NCI-H524 (cell line): Measurements from ENCODE around the gene KCNIP1.

ENCODE experiments used
- DNase-seq, 2 experiments: peaks; one replicate each; lab custom pipeline; 2025; lab: John Stamatoyannopoulos, UW

Gene KCNIP1

DNA sequence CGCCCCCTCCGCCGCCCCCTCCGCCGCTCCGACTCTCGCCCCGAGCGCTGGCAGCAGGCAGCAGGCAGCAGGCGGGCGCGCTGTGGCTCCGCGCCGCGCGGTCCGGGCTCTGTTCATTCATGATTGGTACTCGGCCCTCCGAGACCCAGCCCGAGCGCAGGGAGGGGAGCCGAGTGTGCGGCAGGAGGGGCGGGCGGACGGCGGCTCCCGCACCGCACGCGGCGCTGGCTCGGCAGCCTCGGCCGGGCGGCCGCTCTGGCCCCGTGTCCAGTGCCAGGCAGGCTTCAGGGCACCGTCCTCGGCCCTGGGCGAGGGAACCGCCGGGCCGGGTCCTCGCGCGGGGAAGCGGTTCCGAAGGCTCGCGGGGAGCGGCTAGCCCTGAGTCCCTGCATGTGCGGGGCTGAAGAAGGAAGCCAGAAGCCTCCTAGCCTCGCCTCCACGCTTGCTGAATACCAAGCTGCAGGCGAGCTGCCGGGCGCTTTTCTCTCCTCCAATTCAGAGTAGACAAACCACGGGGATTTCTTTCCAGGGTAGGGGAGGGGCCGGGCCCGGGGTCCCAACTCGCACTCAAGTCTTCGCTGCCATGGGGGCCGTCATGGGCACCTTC is at the start of gene KCNIP1:
Gene KCNIP1, plus strand, starts transcription at position 31 of the 607 bp plus-strand sequence.
- DNase-seq, result peak; percentile 14 to 33

DNA sequence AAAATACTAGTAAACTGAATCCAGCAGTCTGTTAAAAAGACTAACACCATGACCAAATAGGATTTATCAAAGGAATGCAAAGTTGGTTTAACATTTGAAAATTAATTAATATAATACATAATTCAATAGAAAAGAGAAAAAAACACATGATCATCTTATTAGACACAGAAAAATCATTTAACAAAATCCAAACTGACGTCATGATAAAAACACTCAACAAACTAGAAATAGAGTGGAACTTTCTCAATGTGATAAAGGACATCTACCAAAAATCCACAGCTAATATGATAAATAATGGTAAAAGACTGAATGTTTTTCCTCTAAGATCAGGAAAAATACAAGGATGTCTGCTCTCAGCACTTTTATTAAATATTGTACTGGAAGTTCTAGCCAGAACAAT is 40.4 kb upstream of the KCNIP1 start:
- no peak for DNase-seq

DNA sequence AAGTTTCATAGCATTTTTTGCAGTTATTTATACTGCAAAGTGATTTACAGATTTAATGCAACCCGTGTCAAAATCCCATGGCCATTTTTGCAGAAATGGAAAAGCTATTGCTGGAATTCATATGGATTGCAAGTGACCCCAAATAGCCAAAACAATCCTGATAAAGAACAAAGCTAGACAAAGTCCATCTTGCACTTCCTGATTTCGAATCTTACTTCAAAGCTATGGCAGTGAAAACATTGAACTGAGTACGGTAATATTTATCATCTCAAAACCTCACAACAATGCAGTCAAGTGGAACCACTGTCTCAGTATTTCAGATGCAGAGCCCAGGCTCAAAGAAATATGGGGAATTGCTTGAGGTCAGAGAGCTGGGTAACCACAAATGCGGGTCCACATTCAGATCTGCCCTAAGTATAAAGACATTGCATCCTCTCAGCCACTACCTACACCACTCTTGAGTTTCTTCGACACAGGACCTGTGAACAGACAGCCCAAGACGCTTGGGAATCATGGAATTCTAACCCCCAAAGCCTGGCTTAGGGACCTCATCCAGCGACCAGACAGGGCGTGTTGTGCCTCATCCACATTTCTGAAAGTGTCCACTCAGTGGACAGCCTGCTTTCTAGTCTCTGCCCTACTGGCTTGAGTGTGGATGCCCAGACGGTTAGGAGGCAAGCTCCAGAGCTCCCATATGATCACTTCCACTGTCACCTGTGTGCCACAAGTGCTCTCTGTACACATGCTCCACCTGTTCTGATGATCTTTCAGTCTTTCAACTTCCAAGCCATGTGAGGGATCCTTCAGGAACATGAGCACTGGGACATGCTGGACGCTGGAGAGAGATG is 39.3 kb upstream of the KCNIP1 start:
- no peak for DNase-seq

DNA sequence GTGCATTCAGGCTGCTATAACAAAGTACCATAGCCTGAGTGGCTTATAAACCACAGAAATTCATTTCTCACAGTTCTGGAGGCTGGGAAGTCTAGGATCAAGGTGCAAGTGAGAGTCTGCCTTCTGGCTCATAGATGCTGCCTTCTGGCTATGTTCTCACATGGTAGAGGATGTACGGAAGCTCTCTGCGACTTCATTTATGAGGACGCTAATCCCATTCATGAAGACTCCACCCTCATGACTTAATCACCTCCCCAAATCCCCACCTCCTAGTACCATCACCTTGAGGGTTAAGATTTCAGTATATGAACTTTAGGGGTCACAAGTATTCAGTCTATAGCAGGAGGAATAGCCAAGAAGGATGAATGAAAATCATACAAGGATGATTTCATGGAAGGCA is 37.3 kb upstream of the KCNIP1 start:
- peak in 1 of 2 experiments; percentile 19 for DNase-seq

DNA sequence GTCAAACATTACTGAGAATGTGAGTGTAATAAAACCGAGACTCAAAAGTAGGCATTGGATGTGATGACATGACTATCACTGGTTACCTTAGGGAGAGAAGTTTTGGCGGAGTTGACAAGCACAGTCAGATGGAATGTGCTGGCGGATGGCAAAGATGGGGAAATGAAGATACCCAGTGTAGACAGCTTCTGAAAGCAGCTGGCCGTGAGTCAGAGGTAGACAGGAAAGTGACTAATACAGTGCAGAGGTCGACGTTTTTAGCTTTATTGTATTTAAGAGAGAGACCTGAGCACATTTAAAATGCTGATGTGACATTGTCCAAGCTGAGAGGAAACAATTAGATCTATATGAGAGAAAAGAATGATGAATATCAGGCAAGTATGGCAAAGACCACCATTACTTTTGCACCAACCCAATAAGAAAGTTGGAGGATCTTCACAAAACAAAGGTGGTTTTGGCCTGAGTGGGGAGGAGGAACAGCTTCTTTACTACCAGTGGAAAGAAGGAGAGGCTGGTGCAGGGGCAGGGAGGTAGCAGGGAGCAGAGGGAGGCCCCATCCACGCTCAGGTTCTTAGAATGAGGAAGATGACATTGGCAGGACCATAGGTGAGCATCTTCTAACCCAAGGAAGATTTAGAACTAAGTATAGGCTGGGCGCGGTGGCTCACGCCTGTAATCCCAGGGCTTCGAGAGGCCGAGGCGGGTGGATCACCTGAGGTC is 36.7 kb upstream of the KCNIP1 start:
- DNase-seq, result no peak

DNA sequence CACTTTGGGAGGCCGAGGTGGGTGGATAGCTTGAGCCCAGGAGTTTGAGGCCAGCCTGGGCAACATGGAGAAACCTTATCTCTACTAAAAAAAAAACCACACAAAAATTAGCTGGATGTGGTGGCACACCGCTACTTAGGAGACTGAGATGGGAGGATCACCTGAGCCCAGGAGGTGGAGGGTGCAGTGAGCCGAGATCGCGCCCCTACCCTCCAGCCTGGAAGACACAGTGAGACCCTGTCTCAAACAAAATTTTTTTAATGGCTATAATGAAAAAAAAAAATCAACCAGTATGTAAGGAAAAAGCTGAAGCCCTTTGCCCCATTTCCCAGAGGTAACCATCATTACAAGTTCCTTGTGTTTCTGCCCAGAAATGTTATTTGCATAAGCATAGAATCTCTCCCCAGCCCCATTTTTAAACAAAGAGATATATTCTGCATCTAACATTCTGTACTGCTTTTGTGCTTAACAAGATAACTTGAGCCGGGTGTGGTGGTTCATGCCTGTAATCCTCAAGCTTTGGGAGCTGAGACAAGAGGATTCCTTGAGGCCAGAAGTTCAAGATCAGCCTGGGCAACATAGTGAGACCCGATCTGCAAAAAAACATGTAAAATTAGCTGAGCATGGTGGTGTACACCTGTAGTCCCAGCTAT is 35.1 kb upstream of the KCNIP1 start:
- DNase-seq, result no peak

DNA sequence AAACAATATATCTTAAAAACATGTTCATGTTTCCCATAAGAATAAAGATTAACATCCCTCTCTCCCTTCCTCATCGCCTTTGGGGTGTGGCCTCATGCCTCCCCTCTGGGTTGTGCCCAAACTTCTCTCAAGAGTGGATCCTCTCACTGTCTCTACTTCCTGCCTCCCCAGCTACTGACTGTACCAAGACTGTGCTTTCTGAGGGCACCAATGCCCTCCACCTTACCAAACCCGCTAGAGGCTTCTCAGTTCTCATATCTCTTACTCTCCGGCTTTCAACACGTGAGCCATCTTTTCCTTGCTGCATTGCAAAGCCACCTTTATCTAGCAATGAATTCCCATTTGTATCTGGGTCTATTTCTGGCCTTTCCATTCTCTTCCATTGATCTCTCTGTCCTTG is 34.4 kb upstream of the KCNIP1 start:
- DNase-seq, result no peak

DNA sequence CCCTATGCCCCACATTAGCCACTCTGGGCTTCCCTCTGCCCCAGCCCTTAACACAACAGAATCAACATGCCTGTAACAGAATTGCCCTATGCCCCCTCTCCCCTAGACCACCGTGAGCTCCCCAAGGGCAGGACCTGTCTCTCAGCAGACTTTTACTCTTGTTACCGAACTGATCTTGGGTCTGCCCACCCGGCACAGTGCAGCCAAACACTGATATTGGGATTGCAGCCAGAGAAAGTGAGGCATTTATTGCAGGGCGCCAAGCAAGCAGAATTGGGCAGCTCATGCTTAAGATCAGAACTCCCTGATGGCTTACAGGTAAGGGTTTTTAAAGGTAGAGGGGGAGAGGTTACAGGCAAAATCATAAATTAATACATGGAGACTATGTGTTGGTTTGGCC is 33.5 kb upstream of the KCNIP1 start:
- DNase-seq, result no peak

DNA sequence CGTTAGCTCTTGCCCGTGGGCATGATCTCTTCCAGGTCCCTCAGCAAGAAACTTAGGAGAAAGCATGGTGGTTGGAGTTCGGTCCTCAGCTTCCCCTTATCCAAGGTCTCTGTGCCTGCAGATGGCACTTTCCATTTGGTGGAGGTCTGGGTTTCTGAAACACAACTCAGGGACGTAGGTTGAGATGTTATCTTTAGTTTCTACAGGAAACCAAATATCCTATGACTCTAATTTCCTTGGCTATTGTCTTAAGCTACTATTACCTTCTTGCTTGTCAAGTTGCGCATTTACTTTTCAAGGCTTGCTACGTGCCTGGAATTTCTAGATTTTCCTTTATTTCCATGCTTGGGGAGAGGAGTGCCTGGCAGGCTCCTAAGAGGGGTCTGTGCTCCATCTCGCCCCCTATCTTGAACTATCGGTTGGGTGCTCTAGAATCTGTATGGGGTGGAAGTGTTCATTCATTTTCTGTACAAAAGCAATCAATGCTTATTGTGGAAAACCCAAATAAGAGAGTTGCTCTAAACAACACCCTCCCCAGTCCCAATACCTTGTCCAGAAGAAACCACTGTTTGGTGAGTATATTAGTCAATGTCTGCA is 32.9 kb upstream of the KCNIP1 start:
- DNase-seq, result no peak

DNA sequence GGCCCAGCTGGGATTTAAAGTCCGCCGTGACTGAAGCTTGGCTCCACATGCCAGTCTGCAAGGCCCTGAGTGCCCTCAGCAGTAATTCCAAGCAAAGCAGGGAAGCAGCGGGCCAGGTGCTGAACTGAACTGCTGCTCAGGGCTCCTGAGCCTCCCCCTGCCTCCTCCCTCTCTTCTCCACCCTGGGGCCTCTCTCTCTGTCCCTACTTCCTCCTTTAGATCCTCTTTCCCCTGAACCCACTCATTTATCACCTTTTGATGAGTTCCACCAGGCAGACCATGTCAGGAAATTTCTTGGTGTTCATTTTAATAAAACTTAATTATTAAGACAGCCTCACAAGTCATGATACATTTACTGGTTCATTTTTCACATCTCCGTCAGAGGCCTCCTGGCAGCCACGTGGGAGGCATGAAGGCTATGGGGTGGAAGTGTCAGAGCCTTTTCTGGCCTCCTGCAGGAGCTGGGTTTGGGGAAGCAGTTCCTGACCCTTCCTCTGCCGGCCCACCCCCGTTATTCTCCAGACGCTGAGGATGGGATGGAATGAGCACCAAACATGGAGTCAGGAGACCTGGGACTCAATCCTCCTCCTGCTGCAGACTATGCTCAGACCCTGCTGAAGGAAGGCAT is 32.2 kb upstream of the KCNIP1 start:
- no peak for DNase-seq

DNA sequence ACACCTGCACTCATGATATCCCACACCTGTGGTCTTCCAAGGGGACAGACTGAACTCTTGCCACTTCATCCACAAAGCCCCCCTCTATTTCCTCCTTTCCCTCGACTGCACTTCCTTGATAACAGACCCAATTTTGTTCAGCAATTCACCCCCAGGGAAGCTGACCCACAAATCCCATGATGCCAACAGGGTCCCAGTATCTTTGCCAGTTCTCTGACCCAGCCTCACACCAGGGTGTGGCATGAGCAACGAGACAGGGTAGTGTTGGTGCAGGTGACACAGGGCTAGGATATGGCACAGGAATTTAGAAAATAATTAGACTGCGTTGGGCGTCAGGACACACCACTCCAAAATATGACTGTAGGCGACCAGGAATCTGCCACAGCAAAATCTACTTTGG is 30.2 kb upstream of the KCNIP1 start:
- DNase-seq, result no peak

DNA sequence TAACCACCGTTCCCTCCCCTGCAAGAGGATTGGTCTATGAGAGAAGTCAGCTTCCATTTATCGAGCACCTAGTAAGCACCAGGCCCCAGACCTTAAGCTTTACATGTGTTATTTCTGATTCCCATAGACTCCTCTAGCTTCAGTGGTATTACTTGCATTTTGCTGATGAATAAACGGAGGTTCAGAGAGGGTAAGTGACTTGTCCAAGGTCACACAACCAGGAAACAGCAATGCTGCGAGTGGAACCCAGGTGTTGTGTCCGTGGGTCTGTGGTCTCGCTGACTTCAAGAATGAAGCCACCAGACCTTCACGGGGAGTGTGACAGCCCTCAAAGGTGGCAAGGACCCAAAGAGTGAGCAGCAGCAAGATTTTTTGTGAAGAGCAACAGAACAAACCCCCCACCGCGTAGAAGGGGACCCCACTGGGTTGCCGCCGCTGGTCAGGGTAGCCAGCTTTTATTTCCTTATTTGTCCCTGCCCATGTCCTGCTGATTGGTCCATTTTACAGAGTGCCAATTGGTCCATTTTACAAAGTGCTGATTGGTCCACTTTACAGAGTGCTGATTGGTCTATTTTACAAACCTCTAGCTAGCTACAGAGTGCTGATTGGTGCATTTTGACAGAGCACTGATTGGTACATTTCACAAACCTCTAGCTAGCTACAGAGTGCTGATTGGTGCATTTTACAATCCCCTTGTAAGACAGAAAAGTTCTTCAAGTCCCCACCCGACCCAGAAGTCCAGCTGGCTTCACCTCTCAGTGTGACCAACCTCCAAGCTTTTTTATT is 29.1 kb upstream of the KCNIP1 start:
- DNase-seq, result no peak

DNA sequence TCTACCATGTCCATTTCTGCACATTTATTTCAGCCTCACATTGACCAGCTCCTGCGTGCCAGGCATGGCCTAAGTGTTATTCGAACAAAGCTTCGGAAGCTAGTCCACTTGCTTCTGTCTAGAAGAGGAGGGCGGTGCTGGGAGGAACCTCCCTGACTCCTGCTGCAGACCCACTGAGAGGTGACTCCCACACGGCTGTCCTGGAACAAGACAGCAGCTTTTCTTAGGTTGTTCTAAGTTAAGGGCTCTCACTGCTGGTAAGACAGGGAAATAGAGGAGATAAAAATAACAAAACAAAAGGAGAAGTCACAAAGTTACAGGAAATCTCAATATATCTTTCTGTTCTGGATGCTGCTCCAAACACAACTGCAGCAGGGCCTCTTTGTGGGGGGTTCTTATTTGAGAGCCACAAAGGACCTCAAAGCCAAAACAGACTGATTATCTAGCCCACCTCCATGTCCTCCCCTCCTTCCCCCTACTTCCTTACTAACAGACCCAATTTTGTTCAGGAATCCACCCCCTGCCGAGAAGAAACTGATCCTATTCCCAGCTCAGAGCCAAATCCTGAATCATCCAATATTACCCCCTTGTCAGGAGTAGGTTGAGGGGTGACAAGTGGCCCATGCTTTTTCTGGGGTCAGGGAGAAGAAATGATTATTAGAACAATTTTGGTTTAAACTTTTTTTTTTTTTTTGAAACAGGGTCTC is 28.4 kb upstream of the KCNIP1 start:
- DNase-seq, result no peak

DNA sequence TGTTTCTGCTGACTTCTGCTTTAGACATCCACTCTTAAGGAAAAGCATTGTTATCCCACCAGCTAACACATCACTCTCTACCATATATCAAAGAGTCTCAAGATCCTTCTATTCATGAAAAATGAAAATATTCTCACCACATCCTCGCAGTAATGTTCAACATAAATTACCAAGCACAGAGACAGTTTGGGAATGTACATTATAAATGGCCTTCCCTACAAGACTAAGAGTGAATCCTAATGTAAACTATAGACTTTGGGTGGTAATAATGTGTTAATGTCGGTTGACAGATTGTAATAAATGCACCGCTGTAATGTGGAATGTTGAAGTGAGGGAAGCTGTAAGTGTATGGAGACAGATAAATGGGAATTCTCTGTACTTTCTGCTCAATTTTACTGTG is 27.1 kb upstream of the KCNIP1 start:
- DNase-seq, result no peak

DNA sequence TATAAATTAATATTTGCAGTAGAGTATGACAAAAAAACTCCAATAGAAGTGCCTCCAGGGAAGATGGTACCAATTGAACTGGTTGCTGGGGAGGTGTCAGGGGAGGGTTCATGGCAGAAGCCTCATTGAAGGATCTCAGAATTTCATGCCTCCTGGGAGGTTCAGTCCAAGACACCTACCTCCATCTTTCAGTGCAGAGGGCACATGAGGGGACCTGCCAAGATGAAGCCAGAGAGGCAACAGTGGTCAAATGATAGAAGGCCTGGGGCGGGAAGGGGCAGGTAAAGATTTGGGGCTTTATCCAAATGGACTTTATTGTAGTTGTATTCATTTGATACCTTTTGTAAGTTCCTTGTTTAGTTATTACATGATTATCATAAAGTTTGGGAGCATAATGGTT is 25.9 kb upstream of the KCNIP1 start:
- no peak for DNase-seq

DNA sequence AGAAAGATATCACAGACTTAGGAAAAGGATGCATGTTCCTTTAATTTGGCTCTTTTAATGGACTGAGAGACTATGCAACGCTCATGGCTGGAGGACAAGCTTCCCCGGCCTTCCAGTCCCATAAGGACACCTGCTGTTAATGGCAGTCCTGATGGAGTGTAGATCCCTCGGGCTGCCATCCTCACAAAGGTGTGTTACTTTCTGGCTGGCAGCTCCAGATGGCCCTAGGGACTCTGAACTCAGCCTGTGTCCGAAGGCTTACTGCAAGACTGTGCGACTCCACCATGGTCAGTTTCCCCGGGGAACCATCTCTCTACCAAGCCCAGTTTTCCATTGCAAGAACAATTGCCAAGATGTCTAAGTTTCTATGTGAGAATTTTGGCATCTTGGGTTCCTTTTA is 25.5 kb upstream of the KCNIP1 start:
- no peak for DNase-seq

DNA sequence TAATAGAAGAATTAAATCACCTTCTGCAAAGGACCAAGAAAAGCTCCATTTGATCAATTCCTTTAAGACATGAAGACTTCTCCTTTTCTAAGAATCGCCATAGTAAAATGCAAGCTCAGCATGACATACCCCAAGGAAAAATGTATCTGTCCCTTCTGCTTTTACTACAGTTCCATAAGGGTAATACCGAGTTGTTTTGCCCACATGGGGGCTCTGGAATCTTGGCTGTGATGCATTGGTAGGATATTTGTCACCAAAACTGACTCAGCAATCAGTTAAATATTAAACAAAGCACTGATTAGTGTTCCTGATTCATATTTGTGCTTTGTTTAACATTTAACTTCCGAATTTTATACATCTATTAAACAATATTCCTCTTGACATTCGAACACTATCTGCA is 24.3 kb upstream of the KCNIP1 start:
- peak in 1 of 2 experiments; percentile 49 for DNase-seq

DNA sequence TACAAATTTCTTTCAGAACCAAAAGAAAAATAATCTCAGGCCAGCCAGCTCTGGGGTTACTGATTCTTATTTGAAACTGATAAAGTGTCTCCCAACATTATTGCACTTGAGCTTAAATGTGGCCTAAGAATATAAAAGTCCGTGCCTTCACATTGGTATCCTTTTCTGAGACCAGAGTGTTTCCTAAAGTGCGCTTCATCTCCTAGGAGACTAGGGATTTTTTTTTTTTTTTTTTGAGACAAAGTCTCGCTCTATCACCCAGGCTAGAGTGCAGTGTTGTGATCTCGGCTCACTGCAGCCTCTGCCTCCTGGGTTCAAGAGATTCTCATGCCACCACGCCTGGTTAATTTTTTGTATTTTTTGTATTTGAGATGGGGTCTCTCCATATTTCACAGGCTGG is 23.6 kb upstream of the KCNIP1 start:
- DNase-seq, result no peak

DNA sequence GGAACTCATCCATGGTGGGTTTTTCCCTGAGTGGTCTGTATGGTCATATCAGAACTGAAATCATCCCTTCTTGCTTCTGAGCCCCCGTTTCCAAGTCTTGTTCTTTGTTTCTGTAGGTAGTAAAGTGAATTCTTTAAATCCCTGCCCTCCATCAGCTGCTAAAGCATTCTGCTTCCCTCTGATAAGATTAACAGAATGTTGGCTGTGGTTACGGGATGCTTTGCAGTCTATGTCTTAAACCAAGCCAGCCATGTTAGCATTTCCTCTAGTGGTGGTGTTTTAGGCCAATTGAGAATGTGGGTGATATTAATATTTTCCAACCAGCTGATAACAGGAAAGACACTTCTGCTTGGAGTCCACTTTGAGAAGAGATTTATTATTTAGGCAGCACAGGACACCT is 22.0 kb upstream of the KCNIP1 start:
- DNase-seq, result no peak

DNA sequence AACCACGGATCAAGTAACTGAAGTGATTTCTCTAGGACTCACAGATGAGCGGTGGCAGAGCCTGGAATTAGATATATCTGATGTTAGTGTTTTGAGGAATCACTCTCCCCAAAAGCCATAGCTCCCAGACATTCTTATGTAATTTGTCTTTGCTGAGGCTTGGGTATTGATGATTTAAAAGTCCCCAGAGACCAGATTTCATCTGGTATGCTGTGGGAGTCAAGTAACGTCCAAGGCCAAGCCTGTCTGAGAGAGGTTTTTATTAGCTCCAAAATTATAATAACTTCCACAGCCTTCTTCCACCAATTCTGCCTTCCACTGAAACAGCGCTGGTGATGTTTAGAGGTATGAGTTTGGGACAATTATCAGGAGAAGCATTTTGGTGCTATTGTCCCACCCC is 21.3 kb upstream of the KCNIP1 start:
- DNase-seq, result no peak
